IPS-18c (cell line): ENCODE results near the gene SESN1.

ENCODE experiments used
- H3K4me3 ChIP-seq: 2 replicates; pipeline ENCODE4 v1.7.0; 2013; ENCODE audit warnings: low read depth, mild to moderate bottlenecking, low read length, moderate library complexity; ENCODE audit not compliant: insufficient read depth
- H3K9me3 ChIP-seq: one replicate; pipeline ENCODE4 v1.6.1; 2013; ENCODE audit warnings: mild to moderate bottlenecking, low read length, moderate library complexity; ENCODE audit not compliant: control insufficient read depth, insufficient read depth

Gene SESN1

DNA sequence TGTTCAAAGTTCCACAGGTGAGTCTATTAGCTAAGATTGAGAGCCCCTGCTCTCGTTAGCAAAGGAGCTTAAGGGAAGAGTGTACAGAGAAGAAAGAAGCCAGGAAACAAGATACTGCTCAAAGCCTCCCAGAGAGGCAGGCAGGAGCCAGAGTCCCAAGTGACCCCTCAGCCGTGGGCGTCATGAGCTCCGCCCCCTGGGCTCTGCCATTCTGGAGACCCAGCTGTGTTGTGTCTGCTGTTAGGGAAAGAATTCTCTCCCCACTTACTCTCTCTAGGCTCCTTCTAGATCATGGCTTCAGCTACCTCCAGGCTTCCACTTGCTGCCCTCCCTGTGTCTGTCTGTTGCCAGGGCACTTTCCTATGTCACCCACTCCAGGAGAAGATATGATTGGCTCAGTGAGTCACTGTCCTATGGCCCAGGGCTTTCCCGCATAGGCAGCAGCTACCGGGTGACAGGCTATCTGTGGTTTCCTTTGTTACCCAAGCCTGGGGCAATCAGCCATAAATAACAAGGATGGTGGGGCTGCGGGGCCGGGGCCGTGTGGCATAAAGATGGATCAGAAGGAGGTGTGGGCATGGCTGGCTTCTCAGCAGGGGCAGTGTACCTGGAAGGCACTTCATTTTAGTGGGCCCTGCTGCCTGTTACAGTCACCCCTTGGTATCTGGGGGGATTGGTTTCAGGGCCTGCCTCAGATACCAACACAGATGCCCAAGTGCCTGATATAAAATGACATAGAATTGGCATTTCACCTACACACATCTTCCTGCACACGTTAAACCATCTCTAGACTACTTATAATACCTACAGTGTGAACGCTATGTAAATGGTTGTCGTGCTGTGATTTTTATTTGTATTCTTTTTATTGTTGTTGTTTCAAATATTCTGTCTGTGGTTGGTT lies 127.5 kb downstream of the SESN1 start:
- Histone ChIP-seq H3K9me3 (no peaks in the 10 kb centered on the region), H3K4me3 (no peak overlapping the region)

DNA sequence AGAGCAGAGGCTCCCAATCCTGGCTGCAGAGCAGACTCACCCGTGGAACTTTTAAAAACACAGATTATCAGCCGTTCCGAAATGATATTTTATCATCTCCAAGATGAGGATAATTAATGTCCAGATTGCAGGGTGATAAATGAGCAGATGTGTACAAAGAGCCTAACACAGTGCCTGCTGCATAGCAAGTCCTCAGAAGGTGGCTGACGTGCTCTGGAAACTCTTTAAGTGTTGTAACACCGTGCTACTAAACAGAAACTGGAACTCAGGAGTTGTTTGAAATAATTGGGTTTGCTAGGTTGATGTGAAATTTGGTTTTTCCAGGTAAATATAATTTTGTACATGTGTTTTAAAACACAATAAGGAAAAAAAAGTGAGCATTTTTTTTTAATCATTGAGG lies 128.4 kb downstream of the SESN1 start:
- Histone ChIP-seq H3K4me3 (no peak overlapping the region), H3K9me3 (no peaks in the 10 kb centered on the region)

DNA sequence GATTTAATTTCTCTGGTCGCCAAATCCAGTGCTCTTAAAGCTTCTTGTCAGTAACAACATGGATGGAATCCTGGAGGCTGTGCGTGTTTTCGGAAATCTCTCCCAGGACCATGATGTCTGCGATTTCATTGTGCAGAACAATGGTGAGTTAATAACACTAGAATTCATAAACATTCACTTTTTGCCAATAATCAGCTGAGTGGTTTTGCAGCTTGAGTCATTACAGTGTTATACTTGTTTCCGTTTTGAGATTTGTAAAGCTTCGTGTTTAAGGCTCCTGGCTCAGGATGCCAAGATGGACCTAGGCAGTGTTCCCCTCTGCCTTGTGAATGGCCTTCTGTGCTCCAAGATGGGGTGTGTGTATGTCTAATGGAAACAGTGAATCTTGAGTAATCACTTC lies 132.7 kb downstream of the SESN1 start:
- Histone ChIP-seq H3K4me3 (no peak overlapping the region), H3K9me3 (no peaks in the 10 kb centered on the region)

DNA sequence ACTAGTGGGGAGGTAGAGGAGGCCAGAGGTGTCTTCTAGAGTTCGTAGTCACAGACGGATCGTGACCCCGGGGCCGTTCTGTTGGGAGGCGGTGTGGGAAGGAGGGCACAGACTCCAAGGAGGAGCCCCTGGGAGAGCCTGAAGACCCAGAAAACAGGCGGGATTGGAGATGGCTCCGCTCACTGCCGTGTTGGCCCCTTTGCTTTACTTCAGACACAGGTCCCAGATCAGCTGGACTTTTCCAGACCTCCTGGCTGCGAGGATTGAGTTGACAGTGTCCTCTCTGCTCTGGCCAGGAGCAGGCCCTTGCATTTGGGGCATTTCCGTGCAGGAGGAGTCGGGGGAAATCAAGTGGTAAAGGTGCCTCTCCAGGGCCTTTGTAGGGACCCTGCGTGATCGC lies 133.6 kb downstream of the SESN1 start:
- Histone ChIP-seq H3K4me3 (no peak overlapping the region), H3K9me3 (no peaks in the 10 kb centered on the region)

DNA sequence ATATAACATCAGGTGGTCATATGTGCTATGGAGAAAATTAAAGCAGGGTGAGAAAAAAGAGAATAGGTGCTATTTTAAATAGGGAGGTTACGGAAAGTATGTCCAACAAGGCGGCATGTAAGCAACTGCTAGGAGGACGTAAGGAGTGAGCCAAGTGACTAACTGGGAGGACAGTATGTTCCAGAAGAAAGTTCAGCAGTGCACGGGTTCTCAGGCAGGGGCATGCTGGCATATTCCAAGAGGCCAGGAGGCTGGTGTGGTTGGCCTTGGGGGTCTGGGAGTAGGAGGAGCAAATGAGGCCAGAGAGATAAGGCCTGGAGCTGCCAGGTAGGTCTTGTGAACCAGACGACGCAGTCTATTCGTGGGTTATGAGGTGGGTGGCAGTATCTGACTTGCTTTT lies 134.0 kb downstream of the SESN1 start:
- Histone ChIP-seq H3K9me3 (no peaks in the 10 kb centered on the region), H3K4me3 (no peak overlapping the region)

DNA sequence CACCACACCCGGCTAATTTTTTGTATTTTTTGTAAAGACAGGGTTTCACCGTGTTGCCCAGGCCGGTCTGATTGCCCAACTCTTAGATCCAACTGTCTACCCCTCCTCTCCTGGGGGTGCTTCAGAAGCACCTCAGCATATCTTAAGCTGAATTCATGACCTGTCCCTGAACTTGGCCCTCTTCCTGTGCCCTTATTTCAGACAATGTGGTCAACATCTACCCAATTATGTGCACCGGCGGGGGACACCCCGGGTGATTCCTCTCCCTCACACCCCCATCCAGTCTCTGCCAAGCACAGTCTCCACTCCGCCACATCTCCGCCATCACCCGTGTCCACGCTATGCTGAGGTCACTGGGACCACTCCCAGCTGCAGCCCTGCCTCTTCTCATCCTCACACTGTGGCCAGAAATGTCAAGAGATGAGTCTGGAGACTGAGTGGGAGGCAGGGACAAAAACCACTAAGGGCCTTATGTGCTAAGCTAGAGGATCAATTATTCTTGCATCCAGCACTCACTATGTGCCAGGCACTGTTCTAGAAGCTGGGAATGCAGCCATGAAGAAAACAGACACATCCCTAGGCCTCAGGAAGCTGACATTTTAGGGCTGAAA lies 134.6 kb downstream of the SESN1 start:
- no peak overlapping the region for H3K4me3 ChIP-seq
- H3K9me3 ChIP-seq, result no peaks in the 10 kb centered on the region

DNA sequence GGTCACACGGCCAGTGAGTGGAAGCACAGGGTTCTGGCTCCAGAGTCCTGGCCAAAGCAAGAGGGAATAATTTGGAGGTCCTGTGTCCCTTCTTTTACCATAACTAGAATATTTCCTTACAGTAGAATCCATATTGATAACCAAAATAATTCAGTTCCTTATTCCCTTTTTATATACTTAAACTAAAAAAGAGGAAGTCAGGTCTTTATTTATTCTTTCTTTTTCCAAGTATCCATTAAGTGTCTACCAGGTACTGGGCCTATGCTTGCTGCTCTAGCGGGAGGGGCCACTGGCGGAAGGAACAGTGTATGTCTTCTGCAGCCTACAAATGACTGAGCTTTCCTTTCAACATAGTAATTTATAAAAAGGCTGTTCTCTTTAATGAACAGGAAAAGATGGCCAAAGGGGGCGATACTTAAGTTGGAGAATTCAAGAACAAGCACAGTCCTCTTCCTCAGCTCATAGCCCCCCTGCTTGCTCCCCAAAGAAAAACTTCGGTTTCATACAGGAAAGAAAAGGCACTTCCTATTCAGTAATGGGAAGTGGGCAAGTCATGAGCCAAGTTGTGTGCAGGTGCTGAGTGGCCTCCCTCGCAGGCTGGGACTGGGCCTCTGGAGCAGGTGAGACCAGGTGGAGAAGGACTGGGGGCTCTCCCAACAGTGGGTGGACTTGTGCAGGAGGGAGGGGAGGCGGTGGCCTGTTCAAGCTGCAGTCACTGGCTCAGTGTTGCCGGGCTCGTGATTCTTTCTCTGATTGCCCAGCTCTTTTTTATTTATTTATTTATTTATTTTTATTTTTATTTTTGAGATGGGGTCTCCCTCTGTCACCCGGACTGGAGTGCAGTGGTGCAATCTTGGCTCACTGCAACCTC lies 135.5 kb downstream of the SESN1 start:
- H3K9me3 ChIP-seq, result no peaks in the 10 kb centered on the region
- no peak overlapping the region for H3K4me3 ChIP-seq

DNA sequence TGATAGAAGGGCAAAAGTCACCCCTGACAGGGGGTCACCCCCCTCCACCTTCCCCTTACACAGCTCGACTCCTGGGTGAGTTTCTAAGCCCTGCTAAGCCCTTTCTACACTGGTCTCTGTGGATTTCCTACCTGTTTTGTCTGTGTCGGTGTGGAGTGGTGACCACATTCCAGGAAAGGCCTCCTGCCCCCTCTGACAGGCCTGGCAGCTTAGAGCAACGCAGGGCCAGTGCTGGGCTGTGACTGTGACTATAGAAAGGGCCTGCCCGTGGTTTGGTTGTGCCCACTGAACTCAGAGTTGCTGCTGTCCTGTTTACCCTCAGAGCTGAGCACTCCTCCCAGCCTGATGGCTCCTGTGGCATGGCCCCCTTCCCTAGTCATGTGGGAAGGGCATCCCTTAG lies 137.4 kb downstream of the SESN1 start:
- Histone ChIP-seq H3K9me3 (no peaks in the 10 kb centered on the region), H3K4me3 (no peak overlapping the region)

DNA sequence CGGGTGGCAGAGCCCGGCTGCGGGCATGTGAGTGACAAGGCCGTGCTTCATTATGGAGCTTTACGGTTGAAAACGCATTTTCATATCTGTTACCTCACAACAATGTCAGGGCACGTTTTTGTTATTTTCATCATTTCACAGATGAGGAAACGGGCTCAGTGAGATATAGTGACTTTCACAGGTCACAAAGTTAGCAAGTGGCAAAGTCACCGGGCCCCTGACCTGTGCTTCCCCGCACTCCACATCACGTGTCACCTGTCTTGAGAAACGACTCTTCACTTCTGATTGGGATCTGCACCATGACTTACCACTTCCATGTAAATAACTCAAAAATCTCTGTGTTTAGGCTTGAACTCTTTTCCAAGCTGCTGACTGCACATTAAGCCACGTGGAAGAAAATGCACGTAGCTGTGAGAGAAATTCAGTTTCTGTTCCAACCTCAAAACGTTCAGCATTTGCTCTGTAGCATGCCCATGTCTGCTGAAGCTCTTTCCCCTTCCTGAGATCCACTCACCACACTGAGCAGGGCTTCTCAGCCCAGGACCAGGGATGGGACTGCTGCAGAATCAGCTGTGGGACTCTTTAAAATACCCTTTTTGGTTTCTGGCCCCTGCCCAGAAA lies 139.2 kb downstream of the SESN1 start:
- H3K9me3 ChIP-seq, result no peaks in the 10 kb centered on the region
- H3K4me3 ChIP-seq, result no peak overlapping the region

DNA sequence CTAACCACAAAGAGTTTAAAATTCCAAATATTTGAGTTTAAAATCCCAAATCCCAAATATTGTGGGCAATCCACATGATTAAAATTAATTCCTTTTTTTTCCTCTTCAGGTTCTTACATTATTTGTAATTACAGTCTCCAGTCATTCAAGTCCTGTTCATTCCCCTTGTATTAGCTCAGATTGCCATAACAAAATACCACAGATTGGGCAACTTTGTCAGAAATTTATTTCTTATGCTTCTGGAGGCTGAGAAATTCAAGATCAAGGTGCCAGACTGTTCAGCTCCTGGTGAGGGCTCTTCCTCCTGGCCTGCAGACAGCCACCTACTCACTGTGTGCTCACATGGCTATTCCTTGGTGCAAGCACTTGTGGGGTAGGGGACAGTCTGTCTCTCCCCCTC lies 141.0 kb downstream of the SESN1 start:
- Histone ChIP-seq H3K4me3 (no peak overlapping the region), H3K9me3 (no peaks in the 10 kb centered on the region)

DNA sequence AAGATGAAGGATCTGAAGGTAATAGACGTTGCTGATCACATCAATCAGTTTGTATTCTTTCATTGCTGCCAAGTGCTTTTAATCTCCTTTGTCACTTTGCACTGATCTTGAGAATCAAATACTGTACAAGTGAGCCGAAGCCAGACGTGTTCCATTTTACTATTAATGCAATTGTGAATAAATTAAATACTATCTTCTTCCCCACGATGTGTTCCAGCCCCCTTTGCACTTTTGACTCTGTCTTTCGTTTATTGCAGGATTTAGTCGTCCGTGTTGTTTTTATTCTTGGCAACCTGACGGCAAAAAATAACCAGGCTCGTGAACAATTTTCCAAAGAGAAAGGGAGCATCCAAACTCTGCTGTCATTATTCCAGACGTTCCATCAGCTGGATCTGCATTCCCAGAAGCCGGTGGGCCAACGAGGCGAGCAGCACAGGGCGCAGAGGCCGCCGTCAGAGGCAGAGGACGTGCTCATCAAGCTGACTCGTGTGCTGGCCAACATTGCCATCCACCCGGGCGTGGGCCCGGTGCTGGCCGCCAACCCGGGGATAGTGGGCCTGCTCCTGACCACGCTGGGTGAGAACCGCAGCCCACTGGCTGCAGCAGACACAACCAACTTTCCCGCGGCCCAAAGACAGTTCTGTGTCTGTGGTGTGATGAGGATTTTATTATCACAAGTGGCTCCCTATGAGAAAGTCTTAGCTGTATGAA lies 141.7 kb downstream of the SESN1 start:
- Histone ChIP-seq H3K9me3 (no peaks in the 10 kb centered on the region), H3K4me3 (no peak overlapping the region)

DNA sequence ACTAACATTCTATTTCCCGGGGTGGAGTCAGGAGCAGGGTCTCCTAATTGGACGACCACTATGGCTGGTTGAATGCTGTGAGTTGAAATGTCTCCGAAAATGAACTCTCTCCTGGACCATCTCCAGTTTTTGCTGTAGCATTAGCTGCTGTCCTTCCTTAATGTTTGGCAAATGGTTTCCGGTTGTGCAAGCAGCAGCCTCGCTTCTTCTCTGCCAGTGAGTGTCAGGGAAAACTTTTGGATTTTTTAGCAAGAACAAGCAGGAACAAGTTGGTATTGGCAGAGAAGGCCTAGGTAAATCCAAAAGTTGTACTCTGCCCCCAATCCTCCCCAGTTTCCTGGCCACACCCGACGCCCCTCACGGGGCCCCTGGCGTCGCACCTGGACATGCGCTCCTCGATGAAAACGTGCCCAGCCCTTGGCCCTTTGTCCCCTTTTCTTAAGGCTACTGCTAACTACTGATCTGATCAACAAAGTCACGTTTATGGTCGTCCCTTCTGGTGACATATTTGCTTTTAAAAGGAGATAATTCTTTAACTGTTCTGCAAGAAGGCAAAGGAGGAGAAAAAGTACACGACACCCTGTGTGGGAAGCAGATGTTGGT lies 143.2 kb downstream of the SESN1 start:
- no peaks in the 10 kb centered on the region for H3K9me3 ChIP-seq
- H3K4me3 ChIP-seq, result no peak overlapping the region

DNA sequence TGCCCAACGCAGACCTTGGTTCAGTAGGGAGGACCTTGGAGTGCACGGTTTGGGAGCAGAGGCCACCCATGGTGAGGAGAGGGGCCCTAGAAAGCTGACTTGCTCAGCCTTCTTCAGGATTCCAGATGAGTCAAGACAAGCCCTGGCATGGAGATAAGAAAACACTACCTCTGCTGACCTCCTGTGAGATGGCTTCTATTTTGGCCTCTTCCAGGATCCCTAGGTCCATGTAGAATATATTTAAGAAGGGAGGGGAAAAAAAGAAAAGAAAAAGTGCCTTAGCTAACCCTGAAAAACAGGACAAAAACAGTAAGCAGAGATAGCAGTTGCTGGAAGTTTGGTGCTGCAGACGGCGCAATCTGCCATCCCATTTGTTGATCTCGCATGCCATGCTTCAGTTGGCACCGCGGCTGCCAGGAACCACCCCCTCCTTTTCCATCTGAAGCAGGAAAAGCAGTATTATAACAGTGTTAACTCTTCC lies 146.4 kb downstream of the SESN1 start:
- H3K4me3 ChIP-seq, result no peak overlapping the region
- no peaks in the 10 kb centered on the region for H3K9me3 ChIP-seq

DNA sequence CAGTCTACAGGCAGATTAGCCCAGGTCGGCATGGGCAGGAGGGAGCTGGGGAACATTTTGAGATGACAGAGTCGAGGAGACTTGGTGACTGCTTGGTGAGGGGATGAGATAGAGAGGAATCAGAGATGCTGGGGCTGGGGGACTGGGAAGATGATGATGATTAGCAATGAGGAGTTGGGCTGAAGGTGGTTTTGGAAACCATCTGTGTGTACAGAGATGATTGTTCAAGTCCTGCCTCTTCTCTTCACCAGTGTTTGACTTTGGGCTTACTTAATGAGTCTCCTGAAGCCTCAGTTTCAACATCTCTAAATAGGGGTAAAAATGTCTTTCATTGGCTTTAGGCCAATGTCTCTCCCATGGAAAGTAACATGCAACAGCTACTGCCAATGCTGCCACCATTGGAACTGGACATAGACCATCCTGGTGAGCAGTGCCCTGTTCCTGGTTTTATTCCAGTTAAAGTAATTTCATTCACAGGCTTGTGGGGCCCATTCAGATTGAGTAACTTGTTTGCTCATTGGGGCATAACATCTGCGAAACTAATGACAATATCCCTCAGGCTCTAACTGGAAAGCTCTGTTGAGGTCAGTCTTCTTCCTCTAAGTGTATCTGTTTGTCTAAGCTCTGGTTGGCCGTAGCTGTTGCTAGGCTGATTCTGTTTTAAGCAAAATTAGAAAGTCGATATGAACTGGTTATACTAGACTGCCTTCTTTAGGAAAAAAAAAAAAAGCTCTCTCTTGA lies 147.4 kb downstream of the SESN1 start:
- Histone ChIP-seq H3K4me3 (no peak overlapping the region), H3K9me3 (no peaks in the 10 kb centered on the region)

DNA sequence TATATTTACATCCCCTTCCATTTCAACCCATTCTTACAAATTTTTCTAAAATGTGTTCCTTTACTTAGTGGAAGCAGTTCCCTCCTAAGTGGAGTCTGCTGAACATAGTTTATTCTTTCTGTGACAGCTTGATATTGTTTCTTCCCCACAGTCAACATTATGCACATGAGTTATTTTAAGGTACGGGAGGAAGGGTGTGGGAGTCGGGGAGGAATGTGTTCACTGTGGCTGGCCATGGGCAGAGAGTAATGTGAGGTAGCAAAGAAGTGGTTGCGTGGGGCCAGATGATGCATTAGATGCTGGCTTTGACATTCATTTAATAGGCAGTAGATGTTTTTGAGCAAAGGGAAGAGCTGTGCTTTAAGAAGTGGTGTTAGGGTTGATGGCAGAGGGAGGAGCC lies 148.0 kb downstream of the SESN1 start:
- Histone ChIP-seq H3K9me3 (no peaks in the 10 kb centered on the region), H3K4me3 (no peak overlapping the region)

DNA sequence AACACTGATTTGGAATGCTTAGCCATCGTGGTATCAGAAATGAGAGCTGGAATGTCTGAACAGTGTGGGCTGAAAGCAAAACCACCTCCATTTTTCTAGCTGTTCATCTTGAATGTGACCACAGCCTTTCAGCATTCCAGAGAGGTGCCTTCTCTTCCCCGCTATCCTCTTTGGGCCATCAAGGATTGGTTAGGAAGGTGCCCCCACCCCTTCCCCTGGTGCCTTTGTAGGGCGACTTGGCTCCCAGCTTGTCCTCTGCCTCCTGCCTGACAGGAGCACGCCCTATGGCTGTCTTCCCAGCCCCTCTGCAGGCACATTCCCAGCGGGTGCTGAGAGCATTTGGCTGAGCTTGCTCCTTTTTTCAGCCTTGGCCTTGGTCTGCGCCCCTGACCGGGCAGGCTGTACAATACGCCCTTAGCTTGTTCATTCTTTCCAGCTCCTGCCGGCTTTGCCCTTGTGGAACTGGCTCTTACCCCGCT lies 148.9 kb downstream of the SESN1 start:
- Histone ChIP-seq H3K9me3 (no peaks in the 10 kb centered on the region), H3K4me3 (no peak overlapping the region)
